Liver (tissue), 3 donors: ENCODE measurements around the gene RASL10A.

ENCODE experiments used
- CTCF ChIP-seq: fragments of 150-350 bp; IDR thresholded peaks from 2 replicates; pipeline ENCODE4 v1.5.1; 2017; ENCODE audit warnings: improper control_type of control experiment, low read depth, low read length; ENCODE audit not compliant: missing input control
- GABPA ChIP-seq, 2 donors: IDR thresholded peaks in 1 of 2; conservative IDR thresholded peaks in 1 of 2; 2 replicates each; pipeline ENCODE4 v1.6.1; 2016; ENCODE audit warnings: antibody characterized with exemption in 2 of 2, mild to moderate bottlenecking in 1 of 2, moderate library complexity in 1 of 2
- JUND ChIP-seq, 2 donors: IDR thresholded peaks; 2 replicates each; pipeline ENCODE4 v1.6.1; 2016; ENCODE audit warnings: antibody characterized with exemption in 2 of 2
- MAX ChIP-seq: IDR thresholded peaks from 2 replicates; pipeline ENCODE4 v1.6.1; 2016; ENCODE audit warnings: antibody characterized with exemption
- RAD21 ChIP-seq, 2 donors: IDR thresholded peaks; 2 replicates each; pipeline ENCODE4 v1.6.1; 2016; ENCODE audit warnings: antibody characterized with exemption in 2 of 2, mild to moderate bottlenecking in 2 of 2
- REST ChIP-seq: IDR thresholded peaks from 2 replicates; pipeline ENCODE4 v1.6.1; 2016; ENCODE audit warnings: antibody characterized with exemption, mild to moderate bottlenecking
- RXRA ChIP-seq, 2 donors: IDR thresholded peaks; 2 replicates each; pipeline ENCODE4 v1.6.1; 2017 to 2018; ENCODE audit warnings: antibody characterized with exemption in 2 of 2, mild to moderate bottlenecking in 1 of 2
- SP1 ChIP-seq: IDR thresholded peaks from 2 replicates; pipeline ENCODE4 v1.6.1; 2018; ENCODE audit warnings: antibody characterized with exemption, mild to moderate bottlenecking
- TAF1 ChIP-seq: conservative IDR thresholded peaks from 2 replicates; pipeline ENCODE4 v1.6.1; 2016; ENCODE audit warnings: antibody characterized with exemption, mild to moderate bottlenecking
- YY1 ChIP-seq: IDR thresholded peaks from 2 replicates; pipeline ENCODE4 v1.6.1; 2016; ENCODE audit warnings: antibody characterized with exemption, mild to moderate bottlenecking
- ZBTB33 ChIP-seq: IDR thresholded peaks from 2 replicates; pipeline ENCODE4 v1.6.1; 2016; ENCODE audit warnings: antibody characterized with exemption
- donor health status: healthy.
- donor health status: healthy.

- TF ChIP-seq MAX (no peak), CTCF (no peak), TAF1 (no peak), REST (no peak), SP1 (no peak), RAD21 (IDR thresholded peaks at IDR 0.05) (no peak), RXRA (IDR thresholded peaks at IDR 0.05) (peak in 1 of 2 donors; percentile 37), JUND (IDR thresholded peaks at IDR 0.05) (no peak), ZBTB33 (no peak), GABPA (IDR thresholded peaks at IDR 0.05 in 1 of 2, conservative IDR thresholded peaks at IDR 0.05 in 1 of 2) (no peak), YY1 (no peak)
These were observed 31.2 kb upstream of the RASL10A start for GRCh38 chr22:29346659-29347058.
